Activated CD8-positive, alpha-beta memory T cell treated with anti-CD3 and anti-CD28 coated beads for 36 hours (primary cell): ENCODE measurements around the gene H19. TPM values are rescaled to one million over a fixed set of nuclear protein-coding genes. Genes with fewer than 3 reads are reported as not detected.

ENCODE experiments used
- CTCF ChIA-PET: fragments of 350-600 bp; sonication (Branson Sonifier 250); formaldehyde crosslinking; loops from one replicate; lab custom pipeline; 2021; ENCODE audit warnings: antibody characterized with exemption; lab: Charles Lee
- POLR2A ChIA-PET: fragments of 350-600 bp; sonication (Branson Sonifier 250); formaldehyde crosslinking; loops from one replicate; lab custom pipeline; 2021; ENCODE audit warnings: antibody characterized with exemption; lab: Charles Lee
- total RNA-seq, 2 experiments: library from RNA; stranded (reverse); gene quantifications; one replicate each; pipeline ENCODE4 v1.2.3, GENCODE V29; 2021

H19 gene
- total RNA-seq, 2 experiments from 2014 or later = not detected

GRCh38 chr11:1988667-1989317, 8.8 kb downstream of the H19 start:
- ChIA-PET POLR2A (no interaction called here), CTCF (no interaction called here)

GRCh38 chr11:1988174-1988573, 9.5 kb downstream of the H19 start:
- CTCF ChIA-PET = no interaction called here
- POLR2A ChIA-PET = no interaction called here

- POLR2A ChIA-PET = no interaction called here
- CTCF ChIA-PET = interaction anchor here (0.6 kb wide), 1 partner anchor 352 kb away, joined by 3 read pairs; no protein-coding TSS in a partner anchor
Observed at GRCh38 chr11:1987024-1987423, 10.6 kb downstream of the H19 start.

GRCh38 chr11:1983601-1983961, 14.1 kb downstream of the H19 start:
- ChIA-PET POLR2A (no interaction called here), CTCF (no interaction called here)

- ChIA-PET CTCF (no interaction called here), POLR2A (no interaction called here)
Observed at GRCh38 chr11:1982873-1983600, 14.6 kb downstream of the H19 start.

- POLR2A ChIA-PET = no interaction called here
- CTCF ChIA-PET = no interaction called here
Observed at GRCh38 chr11:1979607-1980006, 18.0 kb downstream of the H19 start.

- CTCF ChIA-PET = interaction anchor here (0.6 kb wide), 1 partner anchor 104 kb away, joined by 3 read pairs; no protein-coding TSS in a partner anchor
Observed at GRCh38 chr11:1978720-1979473, 18.7 kb downstream of the H19 start.

GRCh38 chr11:1975185-1975584, 22.5 kb downstream of the H19 start:
- ChIA-PET POLR2A (no interaction called here), CTCF (interaction anchor here (0.7 kb wide), 1 partner anchor 11 kb away, joined by 4 read pairs; no protein-coding TSS in a partner anchor)

More at GRCh38 chr11:1978720-1979473, 18.7 kb downstream of the H19 start:
- POLR2A ChIA-PET = no interaction called here

- POLR2A ChIA-PET = no interaction called here
- CTCF ChIA-PET = no interaction called here
Observed at GRCh38 chr11:1970956-1971355, 26.7 kb downstream of the H19 start.

GRCh38 chr11:1969776-1970175, 27.9 kb downstream of the H19 start:
- POLR2A ChIA-PET = no interaction called here
- CTCF ChIA-PET = no interaction called here

- ChIA-PET CTCF (no interaction called here), POLR2A (no interaction called here)
Observed at GRCh38 chr11:1969035-1969434, 28.6 kb downstream of the H19 start.

- CTCF ChIA-PET = no interaction called here
Observed at GRCh38 chr11:1968454-1969002, 29.1 kb downstream of the H19 start.

GRCh38 chr11:1967641-1968225, 29.9 kb downstream of the H19 start:
- POLR2A ChIA-PET = no interaction called here
- CTCF ChIA-PET = no interaction called here

More at GRCh38 chr11:1968454-1969002, 29.1 kb downstream of the H19 start:
- POLR2A ChIA-PET = no interaction called here

- POLR2A ChIA-PET = interaction anchor here (0.6 kb wide), 1 partner anchor 134 kb away, joined by 4 read pairs; no protein-coding TSS in a partner anchor
- CTCF ChIA-PET = interaction anchor here (0.7 kb wide), 1 partner anchor 185 kb away, joined by 4 read pairs; no protein-coding TSS in a partner anchor
Observed at GRCh38 chr11:1966531-1966930, 31.1 kb downstream of the H19 start.

GRCh38 chr11:1964955-1965354, 32.7 kb downstream of the H19 start:
- ChIA-PET POLR2A (no interaction called here), CTCF (no interaction called here)

- ChIA-PET POLR2A (no interaction called here), CTCF (interaction anchor here (0.5 kb wide), 1 partner anchor 11 kb away, joined by 4 read pairs; no protein-coding TSS in a partner anchor)
Observed at GRCh38 chr11:1964348-1964747, 33.3 kb downstream of the H19 start.

GRCh38 chr11:1963864-1964263, 33.8 kb downstream of the H19 start:
- ChIA-PET CTCF (no interaction called here), POLR2A (no interaction called here)

- CTCF ChIA-PET = no interaction called here
- POLR2A ChIA-PET = no interaction called here
Observed at GRCh38 chr11:1959786-1960185, 37.9 kb downstream of the H19 start.

- POLR2A ChIA-PET = no interaction called here
- CTCF ChIA-PET = no interaction called here
Observed at GRCh38 chr11:1958367-1958766, 39.3 kb downstream of the H19 start.
